Measurements from ENCODE around the gene AP2A2. TPM values are rescaled to one million over a fixed set of nuclear protein-coding genes. Genes with fewer than 3 reads are reported as not detected.

The AP2A2 gene
- total and polyA plus RNA-seq, 2 of the 4 experiments (the other 2 are of a cell fraction) = 19.9 to 49.0 TPM

GRCh38 chr11:1030556-1030955 lies 104.9 kb downstream of the AP2A2 start:
- Histone ChIP-seq H2BK120ac (ENCODE audit: low read depth, low read length) (no peak overlapping the region), H3K4me2 (ENCODE audit: low read depth, low read length) (no peak overlapping the region), H3K18ac (ENCODE audit: low read depth, low read length) (no peak overlapping the region), H2AK5ac (ENCODE audit: low read depth, low read length) (no peak overlapping the region), H2BK15ac (ENCODE audit: low read depth, low read length) (no peak overlapping the region), H3K79me1 (ENCODE audit: low read depth in 1 of 2, low read length in 2 of 2) (no peaks in the 10 kb centered on the region), H3K4me3 (ENCODE audit: insufficient read depth, low read depth, low read length) (no peak overlapping the region), H3K4ac (ENCODE audit: low read depth, low read length) (no peak overlapping the region), H3K56ac (ENCODE audit: extremely low read depth, insufficient read depth, low read length) (no peak overlapping the region), H3K23ac (ENCODE audit: low read depth, low read length) (no peak overlapping the region), H3K9ac (ENCODE audit: low read depth, low read length) (no peak overlapping the region), H3K14ac (replicated peaks; ENCODE audit: low read depth, low read length) (no peak overlapping the region), H4K8ac (ENCODE audit: low read depth in 2 of 2, low read length in 2 of 2) (no peak overlapping the region), H3K9me1 (ENCODE audit: insufficient read depth, low read length) (no peaks in the 10 kb centered on the region), H3K36me3 (ENCODE audit: control insufficient read depth, insufficient read depth, low read length) (no peaks in the 10 kb centered on the region), H2BK20ac (ENCODE audit: low read depth, low read length) (no peak overlapping the region), H4K5ac (ENCODE audit: low read depth, low read length) (no peak overlapping the region), H4K91ac (ENCODE audit: insufficient read depth, low read depth, low read length) (no peak overlapping the region), H3K9me3 (ENCODE audit: control insufficient read depth, insufficient read depth, low read length) (no peaks in the 10 kb centered on the region), H3K27me3 (ENCODE audit: control insufficient read depth, insufficient read depth, low read length) (no peaks in the 10 kb centered on the region), H3K4me1 (ENCODE audit: control insufficient read depth, insufficient read depth, low read length) (no peaks in the 10 kb centered on the region), H2AK9ac (replicated peaks; ENCODE audit: low read depth, low read length, poor library complexity) (no peak overlapping the region), H2AFZ (replicated peaks; ENCODE audit: low read length, poor library complexity) (no peak overlapping the region), H3K27ac (ENCODE audit: insufficient read depth, low read length) (no peak overlapping the region), H4K20me1 (ENCODE audit: insufficient read depth, low read length) (peaks cover 6% of the 10 kb centered on the region; the same call in 1 of the 2 replicates), H2BK5ac (ENCODE audit: low read depth, low read length, poor library complexity, severe bottlenecking) (no peak overlapping the region)
- in situ Hi-C loops (cut with MboI; ENCODE audit: low sequenced_read_pairs) (no loop called here), intact Hi-C loops (cut with micrococcal nuclease) (no loop called here), dilution Hi-C loops (cut with HindIII; ENCODE audit: low sequenced_read_pairs, unreplicated experiment) (no loop called here)
- ChIA-PET POLR2A (ENCODE audit: unreplicated experiment) (no interaction called here), CTCF (no interaction called here)
- 55% methylated on average over 17 of the region's 20 CpGs; no CpG with 5 or more reads in 1 of the 2 experiments for WGBS, 2 experiments (ENCODE audit: extremely low coverage in 2 of 2, insufficient read length in 1 of 2)
- no peak for DNase-seq
- no peak for ATAC-seq (ENCODE audit: low read depth)
- BruUV-seq (replicated peaks) = no TSS peak
- TF ChIP-seq RCOR1 (IDR thresholded peaks at IDR 0.05; ENCODE audit: insufficient replicate concordance, low read length) (no peak), USF2 (IDR thresholded peaks at IDR 0.05; ENCODE audit: low read depth, low read length) (no peak), MXI1 (IDR thresholded peaks at IDR 0.05; ENCODE audit: borderline replicate concordance, low read depth, low read length) (no peak), NFE2L2 (IDR thresholded peaks at IDR 0.05; ENCODE audit: low read depth, low read length) (no peak), ELK1 (IDR thresholded peaks at IDR 0.05; ENCODE audit: borderline replicate concordance, low read depth, low read length) (no peak), MAZ (IDR thresholded peaks at IDR 0.05; ENCODE audit: borderline replicate concordance, low read depth, low read length) (no peak), CHD1 (IDR thresholded peaks at IDR 0.05; ENCODE audit: low read depth, low read length) (no peak), FOS (IDR thresholded peaks at IDR 0.05; ENCODE audit: low read depth, low read length) (no peak), CTCF (conservative IDR thresholded peaks at IDR 0.05; ENCODE audit: low read depth, low read length) (no peak), BHLHE40 (IDR thresholded peaks at IDR 0.05; ENCODE audit: low read depth, low read length) (no peak)

Data from IMR-90 (cell line).